ENCODE results near the gene CLPTM1L. TPM values are rescaled to one million over a fixed set of nuclear protein-coding genes. Genes with fewer than 3 reads are reported as not detected.

Gene CLPTM1L
- total and polyA plus RNA-seq, 8 donors, result 60.8 to 202 (median 117) TPM

DNA sequence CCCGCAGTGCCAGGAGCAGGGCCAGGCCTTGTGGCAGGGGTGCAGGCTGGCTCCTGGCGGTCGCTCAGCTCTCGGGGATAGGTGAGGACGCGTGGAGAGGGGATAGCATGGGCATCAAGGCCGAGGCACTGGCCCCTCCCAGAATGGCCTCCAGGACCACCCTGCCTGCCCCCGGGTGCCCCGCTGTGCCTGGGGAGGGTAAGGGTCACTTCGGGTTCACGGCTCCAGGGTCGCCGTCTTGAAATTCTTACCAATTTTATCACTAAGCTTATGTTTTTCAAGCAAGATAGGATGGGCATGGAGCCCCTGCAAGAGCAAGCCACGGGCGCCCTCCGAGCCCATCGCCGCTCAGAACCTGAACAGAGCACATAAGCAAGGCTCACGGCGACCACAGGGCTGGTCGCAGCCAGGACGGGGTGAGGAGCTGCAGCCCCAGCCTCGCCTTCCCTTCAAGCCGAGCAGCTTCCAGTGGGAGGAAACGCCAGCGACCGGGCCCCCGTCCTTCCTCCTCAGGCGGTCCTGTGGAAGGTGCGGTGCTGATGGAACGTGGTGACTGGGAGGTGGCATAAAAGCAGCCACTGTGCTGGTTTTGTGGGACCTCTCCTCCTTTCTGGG lies 14.2 kb upstream of the CLPTM1L start:
- 74 to 77% (median 76%) methylated on average over 28 to 31 of the region's 31 CpGs for WGBS, 5 donors

DNA sequence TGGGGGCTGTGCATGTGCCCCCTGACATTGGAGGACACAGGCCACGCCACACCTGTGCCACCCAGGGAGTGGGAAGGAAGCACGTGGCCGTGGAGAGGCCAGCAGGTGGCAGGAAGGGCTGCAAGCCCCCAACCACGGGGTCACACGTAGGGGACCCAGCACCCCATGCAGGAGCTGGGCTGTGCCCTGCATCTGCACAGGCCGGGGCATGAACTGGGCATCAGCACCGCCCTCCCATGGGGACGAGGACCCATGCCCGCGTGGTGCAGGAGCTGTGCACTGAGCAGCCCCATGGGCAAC lies 13.8 kb upstream of the CLPTM1L start:
- no peaks in the 10 kb centered on the region for H3K4me1 ChIP-seq
- H3K27me3 ChIP-seq, result peaks cover 6 to 78% (median 36%) of the 10 kb centered on the region in 3 donors
- no peaks in the 10 kb centered on the region for H3K9me3 ChIP-seq
- H3K36me3 ChIP-seq, result no peaks in the 10 kb centered on the region
- no peak for DNase-seq
- no peak overlapping the region for H3K27ac ChIP-seq
- intact Hi-C loops (cut with DNase I; ENCODE audit: low total_unique reads), result no loop called here
- whole genome bisulfite sequencing, 5 donors, result 67 to 88% (median 78%) methylated on average over 5 to 10 of the region's 10 CpGs
- TF ChIP-seq POLR2AphosphoS5 (IDR thresholded peaks at IDR 0.05) (no peak), EP300 (IDR thresholded peaks at IDR 0.05) (no peak), POLR2A (IDR thresholded peaks at IDR 0.05) (no peak)
- TF ChIP-seq, protein P1, sequence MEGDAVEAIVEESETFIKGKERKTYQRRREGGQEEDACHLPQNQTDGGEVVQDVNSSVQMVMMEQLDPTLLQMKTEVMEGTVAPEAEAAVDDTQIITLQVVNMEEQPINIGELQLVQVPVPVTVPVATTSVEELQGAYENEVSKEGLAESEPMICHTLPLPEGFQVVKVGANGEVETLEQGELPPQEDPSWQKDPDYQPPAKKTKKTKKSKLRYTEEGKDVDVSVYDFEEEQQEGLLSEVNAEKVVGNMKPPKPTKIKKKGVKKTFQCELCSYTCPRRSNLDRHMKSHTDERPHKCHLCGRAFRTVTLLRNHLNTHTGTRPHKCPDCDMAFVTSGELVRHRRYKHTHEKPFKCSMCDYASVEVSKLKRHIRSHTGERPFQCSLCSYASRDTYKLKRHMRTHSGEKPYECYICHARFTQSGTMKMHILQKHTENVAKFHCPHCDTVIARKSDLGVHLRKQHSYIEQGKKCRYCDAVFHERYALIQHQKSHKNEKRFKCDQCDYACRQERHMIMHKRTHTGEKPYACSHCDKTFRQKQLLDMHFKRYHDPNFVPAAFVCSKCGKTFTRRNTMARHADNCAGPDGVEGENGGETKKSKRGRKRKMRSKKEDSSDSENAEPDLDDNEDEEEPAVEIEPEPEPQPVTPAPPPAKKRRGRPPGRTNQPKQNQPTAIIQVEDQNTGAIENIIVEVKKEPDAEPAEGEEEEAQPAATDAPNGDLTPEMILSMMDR (IDR thresholded peaks at IDR 0.05), result no peak
- H3K4me3 ChIP-seq, result no peak overlapping the region

More for the DNA sequence above, 14.2 kb upstream of the CLPTM1L start:
- no peak for DNase-seq
- Histone ChIP-seq H3K4me1 (no peaks in the 10 kb centered on the region), H3K9me3 (no peaks in the 10 kb centered on the region), H3K36me3 (no peaks in the 10 kb centered on the region), H3K27ac (no peak overlapping the region), H3K4me3 (no peak overlapping the region), H3K27me3 (peaks cover 6 to 83% (median 36%) of the 10 kb centered on the region in 3 donors)
- intact Hi-C loops (cut with DNase I; ENCODE audit: low total_unique reads), result no loop called here
- no peak for TF ChIP-seq EP300 (IDR thresholded peaks at IDR 0.05)
- no peak for TF ChIP-seq POLR2AphosphoS5 (IDR thresholded peaks at IDR 0.05)
- no peak for TF ChIP-seq POLR2A (IDR thresholded peaks at IDR 0.05)
- TF ChIP-seq, protein P1 (IDR thresholded peaks at IDR 0.05), result no peak

DNA sequence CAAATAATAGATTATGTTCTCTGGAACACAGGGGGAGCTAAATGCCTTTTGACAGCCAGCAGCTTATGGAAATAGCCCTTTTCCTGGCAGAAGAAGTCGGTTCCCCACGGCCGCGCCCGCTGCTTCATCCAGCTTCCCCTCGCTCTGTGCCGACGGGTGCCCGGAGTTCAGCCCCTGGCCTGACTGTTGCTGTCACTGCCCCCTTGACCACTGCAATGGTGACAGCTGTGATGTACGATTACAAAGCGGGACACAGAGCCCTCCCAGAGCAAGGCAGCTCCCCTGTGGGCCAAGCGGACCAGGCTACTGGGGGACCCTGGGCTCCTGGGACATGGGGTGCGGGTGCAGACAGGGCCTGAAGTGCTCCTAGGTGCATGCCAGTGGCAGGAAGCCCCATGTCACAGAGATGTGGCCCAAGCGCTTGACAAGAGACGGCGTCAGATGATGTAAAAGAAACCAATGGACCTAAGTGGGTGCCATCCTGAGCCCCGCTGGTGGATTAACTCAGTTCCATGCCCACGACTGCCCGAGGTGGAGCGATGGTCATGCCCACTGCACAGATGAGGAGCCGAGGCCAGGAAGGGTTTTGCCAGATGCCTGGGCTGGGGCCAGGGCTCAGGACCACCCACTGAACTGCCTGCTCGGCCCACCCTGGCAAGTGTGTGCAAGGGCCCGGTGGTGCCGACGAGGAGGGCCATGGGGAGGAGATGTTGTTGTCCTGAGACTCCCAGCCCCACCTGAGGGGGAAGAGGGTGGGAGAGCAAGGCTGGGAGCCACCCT lies 13.2 kb upstream of the CLPTM1L start:
- H3K36me3 ChIP-seq, result no peaks in the 10 kb centered on the region
- H3K27me3 ChIP-seq, result peaks cover 6 to 73% (median 35%) of the 10 kb centered on the region in 3 donors
- no peaks in the 10 kb centered on the region for H3K9me3 ChIP-seq
- H3K4me3 ChIP-seq, result no peak overlapping the region
- intact Hi-C loops (cut with DNase I; ENCODE audit: low total_unique reads), result no loop called here
- WGBS, 5 donors, result 86 to 87% (median 86%) methylated on average over 20 to 25 of the region's 25 CpGs
- no peak for DNase-seq
- TF ChIP-seq POLR2AphosphoS5 (IDR thresholded peaks at IDR 0.05) (no peak), EP300 (IDR thresholded peaks at IDR 0.05) (no peak), POLR2A (IDR thresholded peaks at IDR 0.05) (no peak)
- TF ChIP-seq, protein P1 (IDR thresholded peaks at IDR 0.05), result no peak
- H3K27ac ChIP-seq, result no peak overlapping the region
- no peaks in the 10 kb centered on the region for H3K4me1 ChIP-seq

DNA sequence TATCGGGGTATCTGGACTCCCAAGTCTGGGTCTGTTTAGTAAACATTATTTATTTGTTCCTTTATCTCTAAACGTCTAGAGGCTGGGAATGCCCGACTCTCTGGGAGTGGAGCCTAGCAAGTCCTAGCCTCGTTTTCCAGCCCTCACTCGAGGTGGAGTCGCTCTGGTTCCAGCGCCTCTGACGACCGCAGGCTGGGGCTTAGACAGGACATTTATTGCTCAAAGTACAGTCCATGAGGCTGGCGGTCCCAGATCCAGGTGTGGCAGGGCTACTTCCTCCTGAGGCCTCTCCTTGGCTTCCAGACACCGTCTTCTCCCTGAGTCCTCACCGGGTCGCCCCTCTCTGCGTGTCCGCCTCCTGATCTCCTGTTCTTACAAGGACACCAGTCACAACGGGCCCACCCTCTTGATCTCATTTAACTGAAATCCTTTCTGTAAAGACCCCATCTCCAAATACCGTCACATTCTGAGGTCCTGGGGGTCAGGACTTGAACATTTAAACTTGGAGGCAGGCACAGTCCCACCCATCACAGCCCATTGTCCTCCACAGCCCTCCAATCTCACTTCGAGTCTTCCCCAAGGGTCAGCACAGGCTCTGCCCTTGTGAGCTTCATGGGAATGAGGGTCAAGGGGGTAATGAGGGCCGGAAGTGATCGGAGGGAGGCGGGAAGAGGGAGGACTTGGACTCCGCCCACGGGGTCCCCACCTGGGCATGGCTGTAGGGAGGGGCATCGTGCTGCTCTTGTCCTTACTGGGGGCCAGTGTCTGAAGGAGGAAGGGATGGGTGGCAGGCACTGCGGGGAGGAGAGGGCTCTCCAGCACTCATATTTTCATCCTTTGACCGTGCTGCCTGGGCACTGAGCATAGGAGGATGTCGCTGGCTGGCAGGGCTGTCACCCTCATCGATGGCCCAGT lies 12.2 kb upstream of the CLPTM1L start:
- H3K27ac ChIP-seq, result no peak overlapping the region
- no peaks in the 10 kb centered on the region for H3K4me1 ChIP-seq
- intact Hi-C loops (cut with DNase I; ENCODE audit: low total_unique reads), result no loop called here
- 58 to 68% (median 64%) methylated on average over 28 of the region's 28 CpGs for WGBS, 5 donors
- no peaks in the 10 kb centered on the region for H3K9me3 ChIP-seq
- no peaks in the 10 kb centered on the region for H3K36me3 ChIP-seq
- peaks cover 6 to 63% (median 32%) of the 10 kb centered on the region in 3 donors for H3K27me3 ChIP-seq
- TF ChIP-seq EP300 (IDR thresholded peaks at IDR 0.05), result no peak
- no peak overlapping the region for H3K4me3 ChIP-seq
- DNase-seq, result no peak

Measured in stomach (tissue), 9 donors.